ENCODE measurements around the gene GLE1.

Gene GLE1, protein sequence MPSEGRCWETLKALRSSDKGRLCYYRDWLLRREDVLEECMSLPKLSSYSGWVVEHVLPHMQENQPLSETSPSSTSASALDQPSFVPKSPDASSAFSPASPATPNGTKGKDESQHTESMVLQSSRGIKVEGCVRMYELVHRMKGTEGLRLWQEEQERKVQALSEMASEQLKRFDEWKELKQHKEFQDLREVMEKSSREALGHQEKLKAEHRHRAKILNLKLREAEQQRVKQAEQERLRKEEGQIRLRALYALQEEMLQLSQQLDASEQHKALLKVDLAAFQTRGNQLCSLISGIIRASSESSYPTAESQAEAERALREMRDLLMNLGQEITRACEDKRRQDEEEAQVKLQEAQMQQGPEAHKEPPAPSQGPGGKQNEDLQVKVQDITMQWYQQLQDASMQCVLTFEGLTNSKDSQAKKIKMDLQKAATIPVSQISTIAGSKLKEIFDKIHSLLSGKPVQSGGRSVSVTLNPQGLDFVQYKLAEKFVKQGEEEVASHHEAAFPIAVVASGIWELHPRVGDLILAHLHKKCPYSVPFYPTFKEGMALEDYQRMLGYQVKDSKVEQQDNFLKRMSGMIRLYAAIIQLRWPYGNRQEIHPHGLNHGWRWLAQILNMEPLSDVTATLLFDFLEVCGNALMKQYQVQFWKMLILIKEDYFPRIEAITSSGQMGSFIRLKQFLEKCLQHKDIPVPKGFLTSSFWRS

DNA sequence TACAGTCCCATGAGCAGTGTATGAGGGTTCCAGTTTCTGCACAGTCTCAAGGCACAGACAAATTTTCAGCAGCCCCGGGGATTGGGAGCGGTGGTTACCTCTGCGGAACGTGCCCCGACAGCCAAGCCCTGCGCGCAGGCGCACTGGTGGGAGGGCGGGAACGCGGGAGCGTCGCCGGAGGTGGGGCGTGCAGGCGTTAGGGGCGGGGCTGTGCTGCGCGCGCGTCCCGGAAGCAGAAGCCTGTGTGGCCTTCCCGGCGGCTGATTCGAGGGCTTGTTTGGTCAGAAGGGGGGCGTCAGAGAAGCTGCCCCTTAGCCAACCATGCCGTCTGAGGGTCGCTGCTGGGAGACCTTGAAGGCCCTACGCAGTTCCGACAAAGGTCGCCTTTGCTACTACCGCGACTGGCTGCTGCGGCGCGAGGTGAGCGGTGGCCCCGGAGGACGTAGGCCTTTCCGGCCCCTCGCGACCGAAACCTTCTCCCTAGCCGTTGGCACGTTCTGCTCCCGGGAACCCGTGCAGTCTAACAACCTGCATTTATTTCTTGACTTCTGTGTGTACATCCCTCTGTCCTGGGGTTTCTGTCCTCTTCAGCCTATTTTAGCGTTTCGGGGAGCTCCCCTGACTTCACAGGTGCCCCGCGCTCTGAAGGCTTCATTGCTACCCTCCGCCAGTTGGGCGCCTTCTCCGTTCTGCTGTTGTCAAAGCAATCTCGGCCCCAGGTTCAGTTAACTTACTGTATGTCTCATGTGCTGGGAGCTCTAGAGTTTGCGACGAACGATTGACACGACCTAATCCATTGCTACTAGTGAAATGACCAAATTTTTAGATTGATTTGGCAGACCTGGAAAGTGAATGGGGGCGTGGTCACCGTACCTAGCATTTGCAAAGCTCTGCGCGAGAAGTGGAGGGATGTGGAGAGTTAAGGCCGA lies at the start of gene GLE1:
Gene GLE1 (plus strand): TSS at position 235 of the 929 bp plus-strand sequence. CDS start 87 bp downstream, at position 322.
- peak; percentile 89 for DNase-seq

DNA sequence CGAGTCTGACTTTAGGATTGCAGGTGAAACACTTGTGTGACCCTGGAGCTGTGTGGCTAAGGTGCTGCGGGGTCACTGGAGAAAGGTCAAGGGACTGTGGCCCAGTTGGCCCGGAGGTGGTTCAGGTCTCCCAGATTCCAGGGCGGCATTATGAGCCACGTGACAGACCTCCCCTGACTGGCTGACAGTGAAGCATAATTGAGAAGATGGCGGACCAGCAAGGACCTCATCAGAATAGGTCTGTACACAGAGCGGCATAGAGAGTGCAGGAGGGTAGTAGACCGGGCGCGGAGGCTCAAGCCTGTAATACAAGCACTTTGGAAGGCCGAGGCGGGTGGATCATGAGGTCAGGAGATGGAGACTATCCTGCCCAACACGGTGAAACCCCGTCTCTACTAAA lies 49.5 kb upstream of the GLE1 start:
- DNase-seq = no peak

DNA sequence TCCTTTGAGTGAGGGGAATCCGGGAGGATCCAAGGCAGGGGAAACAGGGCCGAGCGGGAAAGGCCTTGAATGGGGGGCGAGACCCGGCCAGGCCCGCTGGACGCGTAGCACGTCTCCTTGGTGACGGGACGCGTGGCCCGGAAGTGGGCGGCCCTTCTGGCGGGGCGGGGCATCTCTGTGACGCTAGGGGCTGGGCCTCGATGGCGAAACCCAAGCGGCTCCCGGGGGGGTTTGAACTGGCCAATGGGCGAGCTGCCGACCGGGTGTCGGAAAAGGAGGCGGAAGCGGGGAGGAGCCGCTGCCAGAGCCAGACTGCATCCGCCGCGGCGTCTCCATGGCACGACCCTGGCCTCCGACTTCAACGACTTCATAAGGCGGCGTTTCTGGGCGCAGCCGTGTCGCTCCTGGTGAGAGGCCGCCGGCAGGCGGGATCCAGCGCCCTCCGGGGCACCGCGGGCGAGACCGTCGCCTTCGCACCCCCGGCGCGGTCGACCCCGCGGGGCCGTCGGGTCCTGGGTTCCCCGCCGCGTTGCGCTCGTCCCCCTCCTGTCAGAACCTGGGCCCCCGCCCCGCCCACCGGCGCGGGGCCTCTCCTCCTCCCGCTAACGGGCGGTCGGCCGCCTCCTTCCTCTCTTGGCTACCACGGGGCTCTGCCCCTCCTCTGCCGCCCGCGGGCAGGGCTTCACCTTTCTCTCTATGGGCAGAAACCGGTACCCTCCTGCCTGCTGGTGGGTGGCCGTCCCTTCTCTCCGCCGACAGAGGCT lies 48.5 kb upstream of the GLE1 start, which contains the start of gene ODF2:
Gene ODF2 (plus strand): TSS at position 158 of the 764 bp plus-strand sequence. CDS start 86 bp downstream, at position 244.
- DNase-seq = peak; percentile 96

DNA sequence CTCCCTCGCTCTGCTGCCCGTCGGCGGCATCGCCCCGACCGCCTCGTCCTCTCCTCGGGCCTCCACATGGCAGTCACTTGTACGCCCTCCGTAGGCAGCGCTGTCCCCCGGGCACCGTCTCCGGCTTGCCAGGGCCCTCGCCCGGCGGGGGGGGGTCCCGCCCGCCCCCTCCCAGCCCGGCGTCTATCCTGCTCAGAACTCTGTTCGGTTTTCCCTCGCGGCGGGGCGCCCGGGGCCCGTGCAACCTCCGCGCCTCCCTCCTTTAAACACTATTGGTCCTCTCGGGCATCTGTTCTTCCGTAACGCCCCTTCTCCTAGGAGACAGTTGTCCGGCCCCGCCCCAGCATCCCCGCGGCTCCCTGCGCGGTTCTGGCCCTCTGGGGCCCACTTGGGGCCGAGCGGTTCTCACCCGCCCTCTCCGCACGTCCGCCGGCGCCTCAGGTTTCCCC lies 47.9 kb upstream of the GLE1 start:
- DNase-seq = peak; percentile 66

DNA sequence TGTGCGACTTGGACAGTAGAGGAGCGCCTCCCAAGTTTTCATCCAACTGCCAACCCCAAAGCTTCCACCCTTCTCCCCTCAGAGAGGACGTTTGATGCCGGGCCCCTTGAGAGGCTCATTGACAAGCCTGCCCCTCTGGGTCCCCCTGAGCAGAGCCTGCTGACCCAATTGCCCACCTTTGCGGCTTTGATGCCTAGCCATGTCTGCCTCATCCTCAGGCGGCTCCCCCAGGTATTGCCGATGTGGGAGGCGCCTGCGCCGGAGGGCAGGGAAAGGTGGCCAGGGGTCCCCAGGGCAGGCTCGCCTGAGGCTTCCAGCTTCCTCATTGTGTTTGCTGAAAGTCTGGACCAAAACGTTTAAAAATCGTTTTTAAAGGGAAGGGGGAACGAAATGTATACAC lies 47.3 kb upstream of the GLE1 start:
- no peak for DNase-seq

DNA sequence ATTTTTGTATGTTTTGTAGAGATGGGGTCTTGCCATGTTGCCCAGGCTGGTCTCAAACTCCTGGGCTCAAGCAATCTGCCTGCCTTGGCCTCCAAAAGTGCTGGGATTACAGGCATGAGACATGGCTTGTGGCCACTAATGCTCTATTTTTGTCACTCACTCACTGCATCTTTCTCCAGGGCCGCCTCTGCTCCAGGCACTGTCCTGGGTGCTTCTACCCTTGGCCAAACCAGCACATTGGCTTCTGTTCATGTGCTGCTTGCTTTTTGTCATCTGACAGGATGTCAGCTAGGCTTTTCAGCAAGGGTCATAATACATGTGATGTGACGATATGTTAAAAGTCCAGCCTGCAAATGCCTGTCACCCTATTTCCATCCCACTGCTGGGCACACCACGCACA lies 45.5 kb upstream of the GLE1 start:
- no peak for DNase-seq

DNA sequence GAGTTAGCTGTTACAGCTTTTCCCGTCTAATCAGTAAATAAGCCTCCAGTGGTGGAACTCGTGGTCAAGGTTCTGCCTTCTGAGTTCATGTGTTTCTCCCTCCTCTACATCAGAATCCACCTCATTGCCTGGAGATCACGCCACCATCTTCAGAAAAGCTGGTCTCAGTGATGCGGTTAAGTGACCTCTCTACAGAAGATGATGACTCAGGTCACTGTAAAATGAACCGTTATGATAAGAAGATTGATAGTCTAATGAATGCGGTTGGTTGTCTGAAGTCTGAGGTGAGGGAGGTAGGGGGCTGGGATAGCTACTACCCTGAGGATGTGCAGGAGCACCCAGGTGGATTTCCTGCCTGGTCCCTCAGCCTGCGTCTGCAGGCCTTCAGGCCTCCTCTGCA lies 35.4 kb upstream of the GLE1 start:
- DNase-seq = no peak

DNA sequence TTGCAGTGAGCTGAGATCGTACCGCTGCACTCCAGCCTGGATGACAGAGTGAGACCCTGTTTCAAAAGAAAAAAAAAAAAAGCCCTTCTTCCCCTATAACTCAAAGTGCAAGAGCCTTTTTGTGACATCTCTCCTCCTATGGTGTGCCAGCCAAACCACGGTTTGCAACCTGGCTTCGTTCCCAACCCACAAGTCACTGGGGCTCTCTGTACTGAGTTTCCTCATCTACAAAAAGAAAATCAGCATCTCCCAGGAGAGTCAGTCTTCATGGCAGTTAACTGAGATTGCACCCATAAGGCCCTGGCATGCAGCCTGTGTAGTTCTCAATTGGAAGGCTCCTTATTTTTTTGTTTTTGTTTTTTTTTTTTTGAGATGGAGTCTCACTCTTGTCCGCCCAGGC lies 34.0 kb upstream of the GLE1 start:
- peak; percentile 54 for DNase-seq

DNA sequence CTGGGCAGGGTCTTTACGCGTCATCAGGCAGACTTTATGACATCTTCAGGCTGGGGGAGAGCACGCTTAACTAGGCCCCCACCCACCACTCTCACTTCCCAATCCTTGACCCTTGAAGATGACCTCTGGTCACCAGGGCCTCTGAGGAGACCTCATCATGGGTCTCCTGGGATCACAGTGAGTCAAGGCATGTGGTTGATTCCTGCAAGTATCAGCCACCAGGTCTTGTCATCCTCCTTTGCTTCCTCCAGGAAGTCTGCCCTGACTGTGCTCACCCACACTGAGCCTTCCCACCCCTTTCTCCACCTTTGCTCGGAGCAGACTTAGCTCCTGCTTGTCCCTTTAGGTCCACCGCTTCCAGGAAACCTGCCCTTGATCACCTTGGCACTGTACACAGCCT lies 31.4 kb upstream of the GLE1 start:
- DNase-seq = no peak

DNA sequence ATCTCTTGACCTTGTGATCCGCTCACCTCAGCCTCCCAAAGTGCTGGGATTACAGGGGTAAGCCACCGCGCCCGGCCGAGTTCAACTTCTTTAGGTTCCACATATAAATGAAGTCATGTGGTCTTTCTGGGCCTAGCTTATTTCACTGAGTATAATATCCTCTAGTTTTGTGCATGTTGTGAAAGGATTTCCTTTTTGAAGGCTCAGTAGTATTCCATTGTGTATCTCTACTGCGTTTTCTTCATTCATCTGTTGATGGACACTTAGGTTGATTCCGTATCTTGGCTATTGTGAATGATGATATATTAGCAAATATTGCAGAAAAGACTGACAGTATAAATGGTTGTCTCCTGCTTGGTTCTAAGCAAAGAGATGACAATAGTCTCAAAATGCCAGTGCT lies 28.7 kb upstream of the GLE1 start:
- no peak for DNase-seq

DNA sequence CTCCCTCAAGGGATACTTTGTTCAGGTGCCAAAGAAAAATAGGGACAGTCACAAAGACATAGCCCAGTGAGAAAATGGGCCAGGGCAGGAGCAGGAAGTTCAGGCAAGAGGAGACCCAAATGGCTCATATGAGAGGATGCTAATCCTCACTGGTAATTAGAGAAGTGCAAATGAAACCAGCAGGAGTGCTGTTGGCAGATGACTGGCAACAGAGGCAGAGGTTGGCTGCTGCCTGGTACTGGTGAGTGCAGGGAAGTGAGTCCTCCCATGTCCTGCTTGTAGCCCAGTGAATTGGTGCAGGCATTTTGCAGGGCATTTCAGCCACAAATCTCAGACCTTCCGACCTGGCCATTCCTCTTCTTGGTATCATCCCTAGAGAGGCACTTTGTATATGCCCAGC lies 25.3 kb upstream of the GLE1 start:
- DNase-seq = no peak

DNA sequence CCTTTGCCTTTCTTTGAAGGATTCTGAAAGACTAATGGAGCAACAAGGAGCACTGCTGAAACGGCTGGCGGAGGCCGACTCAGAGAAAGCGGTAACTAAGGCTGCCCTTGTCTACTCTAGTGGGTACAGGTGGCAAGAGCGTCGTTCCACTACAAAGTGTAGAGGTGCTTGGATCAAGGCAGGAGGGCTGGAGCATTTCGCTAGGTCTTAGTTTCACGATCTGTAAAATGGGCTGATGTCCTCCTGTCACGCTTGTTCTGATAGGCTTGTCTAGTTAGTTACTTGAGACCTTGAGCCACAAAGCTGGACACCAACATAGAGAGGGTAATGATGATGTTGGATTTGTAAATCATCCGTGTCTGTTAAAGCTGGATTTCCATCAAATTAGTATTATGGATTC lies 23.0 kb upstream of the GLE1 start:
- DNase-seq = no peak

DNA sequence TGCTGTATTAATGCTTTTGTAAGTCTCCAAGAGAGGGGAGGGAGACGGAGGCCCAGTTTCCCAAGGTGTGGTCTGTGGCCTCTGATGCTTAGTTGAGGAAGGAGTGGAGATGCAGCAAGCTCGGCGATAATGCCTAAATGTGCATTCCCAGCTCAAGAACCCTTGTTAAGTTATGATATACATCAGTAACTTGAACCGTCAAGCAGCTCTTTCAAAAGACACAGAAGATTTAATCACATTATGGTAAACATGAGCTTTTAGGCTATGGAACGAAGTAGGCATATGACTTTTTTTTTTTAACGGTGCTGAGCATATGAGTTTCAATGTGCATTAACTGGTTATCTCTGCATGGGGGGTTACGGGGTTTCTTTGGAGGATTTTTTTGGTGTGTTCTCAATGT lies 22.3 kb upstream of the GLE1 start:
- no peak for DNase-seq

DNA sequence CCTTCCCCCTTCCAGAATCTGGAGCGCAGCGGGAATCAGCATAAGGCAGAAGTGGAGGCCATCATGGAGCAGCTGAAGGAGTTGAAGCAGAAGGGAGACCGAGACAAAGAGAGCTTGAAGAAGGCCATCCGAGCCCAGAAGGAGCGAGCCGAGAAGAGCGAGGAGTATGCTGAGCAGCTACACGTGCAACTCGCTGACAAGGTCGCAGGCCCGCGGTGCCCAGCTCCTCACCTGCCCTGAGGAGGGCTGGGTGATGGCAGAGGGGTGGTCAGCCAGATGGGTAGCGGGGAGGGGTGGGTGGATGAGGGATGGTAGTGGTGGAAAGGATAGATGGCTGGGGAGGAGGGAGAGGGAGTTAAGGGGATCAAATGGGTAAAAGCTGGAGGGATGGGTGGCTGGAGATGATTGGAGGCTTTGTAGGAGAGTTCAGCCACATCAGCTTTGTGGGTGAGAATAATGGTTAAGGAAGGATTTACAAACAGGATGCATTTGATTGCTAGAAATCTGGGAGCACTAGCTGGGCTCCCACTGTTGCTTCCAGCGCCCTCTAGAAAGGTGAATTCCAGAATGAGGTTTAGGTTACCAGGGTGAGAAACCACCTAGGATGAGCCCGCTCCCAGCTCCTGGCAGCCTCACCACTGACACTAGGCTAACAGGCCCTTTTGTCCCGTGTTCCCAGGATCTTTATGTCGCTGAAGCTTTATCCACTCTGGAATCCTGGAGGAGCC lies 19.7 kb upstream of the GLE1 start:
- no peak for DNase-seq

DNA sequence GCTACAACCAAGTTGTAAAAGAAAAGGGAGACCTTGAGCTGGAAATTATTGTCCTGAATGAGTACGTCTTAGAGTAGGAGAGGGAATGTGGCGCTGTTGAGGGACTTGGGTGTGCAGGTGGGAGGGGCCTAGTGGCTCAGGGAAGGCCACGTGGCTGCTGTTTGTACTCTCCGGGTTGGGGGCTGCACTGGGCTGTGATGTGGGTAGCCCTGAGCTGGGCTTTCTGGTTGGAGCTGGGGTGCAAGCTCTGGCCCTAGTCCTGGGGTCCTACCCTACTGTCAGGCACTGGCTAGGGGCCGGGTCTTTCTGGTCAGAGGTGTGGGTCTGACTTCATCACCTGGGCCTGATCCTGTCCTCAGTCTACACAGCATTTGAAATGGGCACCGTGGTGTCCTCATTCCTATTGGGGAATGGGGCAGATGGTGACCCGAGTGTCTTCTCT lies 19.1 kb upstream of the GLE1 start:
- DNase-seq = no peak

DNA sequence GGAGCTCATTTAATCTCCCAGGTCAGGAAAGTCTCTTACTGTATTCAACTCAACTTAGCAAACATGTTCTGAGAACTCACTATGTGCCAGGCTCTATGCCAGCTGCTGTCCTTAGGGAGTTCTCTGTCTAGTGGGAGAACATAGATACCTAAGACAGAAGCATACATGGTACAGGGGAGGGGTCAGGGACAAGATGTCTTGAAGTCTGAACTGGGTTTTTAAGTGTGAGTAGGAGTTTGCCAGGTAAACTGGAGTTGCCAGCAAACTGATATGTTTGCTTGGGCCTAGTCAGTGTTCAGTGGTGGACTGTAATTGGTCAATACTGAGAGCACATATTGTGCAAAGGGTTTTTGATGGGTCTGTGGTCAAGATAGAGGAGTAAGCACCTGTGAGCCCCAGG lies 18.3 kb upstream of the GLE1 start:
- no peak for DNase-seq

DNA sequence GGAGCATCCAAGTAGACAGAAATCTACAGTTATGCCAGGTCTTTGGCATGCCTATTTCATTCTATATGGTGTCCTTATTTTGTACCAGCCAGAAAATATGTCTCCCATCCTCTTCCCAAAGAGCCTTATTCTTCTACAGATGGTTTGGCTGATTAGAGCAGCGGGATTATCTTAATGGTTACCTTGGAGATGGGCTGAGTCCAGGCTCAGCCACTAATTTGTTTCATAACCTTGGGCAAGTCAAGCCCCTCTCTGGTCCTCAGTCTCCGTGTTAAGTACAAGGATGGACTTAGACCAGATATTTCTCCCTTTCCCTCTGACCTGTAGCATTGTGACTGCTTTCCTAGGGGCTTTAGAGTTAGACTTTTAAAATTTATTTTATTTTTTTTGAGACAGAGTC lies 11.1 kb upstream of the GLE1 start:
- DNase-seq = no peak

DNA sequence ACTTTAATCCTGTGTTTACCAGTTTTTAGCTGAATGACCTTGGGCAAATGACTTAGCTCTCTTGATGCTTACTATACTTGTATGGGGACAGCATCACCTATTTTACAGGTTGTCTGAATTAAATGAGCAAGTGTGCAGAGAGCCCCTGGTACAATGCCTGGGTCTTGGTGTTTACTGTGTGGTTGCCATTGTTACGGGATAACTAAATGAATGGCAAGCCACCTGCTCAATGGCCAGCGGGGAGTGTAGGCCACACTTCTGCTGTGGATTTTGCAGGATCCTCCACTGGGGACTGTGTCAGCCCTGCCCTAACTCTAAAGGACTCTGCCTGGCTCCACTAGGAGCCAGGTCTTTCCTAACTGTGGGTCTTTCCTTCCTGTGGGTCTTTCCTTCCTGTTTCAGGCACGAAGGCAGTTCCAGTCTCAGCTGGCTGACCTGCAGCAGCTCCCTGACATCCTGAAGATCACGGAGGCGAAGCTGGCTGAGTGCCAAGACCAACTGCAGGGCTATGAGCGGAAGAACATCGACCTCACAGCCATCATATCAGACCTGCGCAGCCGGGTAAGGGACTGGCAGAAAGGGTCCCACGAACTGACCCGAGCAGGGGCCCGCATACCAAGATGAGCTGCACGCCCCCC lies 10.3 kb upstream of the GLE1 start:
- DNase-seq = no peak

DNA sequence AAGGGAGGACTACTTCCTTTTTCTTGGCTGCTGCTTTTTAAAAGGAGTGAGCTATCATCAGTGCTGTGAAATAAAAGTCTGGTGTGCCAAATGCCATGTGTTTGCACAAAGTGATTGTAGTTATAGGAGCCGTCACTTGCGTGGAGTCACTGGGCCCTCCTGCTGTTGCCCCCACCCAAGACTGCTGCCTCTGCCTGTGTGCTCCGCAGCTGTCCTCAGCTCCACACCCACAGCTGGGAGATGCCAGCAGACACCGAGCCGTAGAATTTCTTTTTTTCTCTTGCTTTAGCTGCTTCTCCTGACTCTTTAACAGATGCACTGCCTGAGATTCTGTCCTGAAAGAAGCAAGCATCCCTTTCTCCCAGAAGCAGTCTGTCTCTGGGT lies 9.8 kb upstream of the GLE1 start:
- DNase-seq = no peak

DNA sequence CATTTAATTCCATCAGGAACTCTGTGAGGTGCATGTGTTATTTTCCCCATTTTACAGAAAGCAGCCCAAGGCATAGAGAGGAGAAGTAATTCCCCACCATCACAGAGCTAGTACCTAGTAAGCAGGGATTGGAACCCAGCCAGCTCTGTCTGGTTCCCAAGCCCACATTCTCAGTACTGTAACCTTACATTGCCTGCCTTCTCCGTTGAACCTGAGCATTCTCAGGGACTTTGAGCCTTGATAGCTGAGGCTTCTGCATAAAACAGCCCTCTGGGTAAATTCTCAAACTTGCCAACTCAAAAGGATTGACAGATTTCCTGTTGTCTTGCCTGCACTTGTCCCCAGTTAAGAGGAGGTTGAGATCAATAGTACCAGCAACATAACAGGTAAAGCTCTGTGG lies 9.2 kb upstream of the GLE1 start:
- no peak for DNase-seq

DNA sequence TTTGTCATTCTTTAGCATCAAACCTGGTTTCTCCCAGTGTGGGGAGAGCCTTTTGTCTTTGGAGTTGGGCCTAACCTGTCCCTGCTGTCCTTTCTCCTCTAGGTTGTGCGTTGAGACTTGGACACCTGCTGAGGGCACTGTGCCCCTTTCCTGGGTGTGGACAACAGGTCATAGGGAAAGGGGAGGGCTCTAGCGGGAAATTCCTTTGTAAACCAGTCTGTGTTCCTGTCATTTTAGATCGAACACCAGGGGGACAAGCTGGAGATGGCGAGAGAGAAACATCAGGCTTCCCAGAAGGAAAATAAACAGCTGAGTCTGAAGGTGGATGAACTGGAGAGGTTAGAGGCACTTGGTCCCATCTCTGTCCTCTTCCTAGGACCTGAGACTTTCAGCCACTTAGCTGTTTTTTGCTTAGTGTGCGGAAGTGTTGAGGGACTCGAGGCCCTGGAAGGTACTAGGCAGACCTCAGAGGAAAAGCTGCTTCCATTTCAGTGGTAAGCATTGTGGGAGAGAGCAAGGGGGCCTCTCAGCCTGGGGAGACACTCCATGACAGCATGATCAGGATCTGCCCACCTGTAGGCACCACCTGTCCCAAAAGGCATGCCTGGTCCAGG lies 8.6 kb upstream of the GLE1 start:
- DNase-seq = no peak

Data from fibroblast of upper back skin (primary cell).